AML-193 (cell line): ENCODE measurements around the gene TMIGD3.

Experiments used
- DNase-seq, 2 experiments: peaks; one replicate each; lab custom pipeline; 2025; lab: John Stamatoyannopoulos, UW

TMIGD3 gene

DNA sequence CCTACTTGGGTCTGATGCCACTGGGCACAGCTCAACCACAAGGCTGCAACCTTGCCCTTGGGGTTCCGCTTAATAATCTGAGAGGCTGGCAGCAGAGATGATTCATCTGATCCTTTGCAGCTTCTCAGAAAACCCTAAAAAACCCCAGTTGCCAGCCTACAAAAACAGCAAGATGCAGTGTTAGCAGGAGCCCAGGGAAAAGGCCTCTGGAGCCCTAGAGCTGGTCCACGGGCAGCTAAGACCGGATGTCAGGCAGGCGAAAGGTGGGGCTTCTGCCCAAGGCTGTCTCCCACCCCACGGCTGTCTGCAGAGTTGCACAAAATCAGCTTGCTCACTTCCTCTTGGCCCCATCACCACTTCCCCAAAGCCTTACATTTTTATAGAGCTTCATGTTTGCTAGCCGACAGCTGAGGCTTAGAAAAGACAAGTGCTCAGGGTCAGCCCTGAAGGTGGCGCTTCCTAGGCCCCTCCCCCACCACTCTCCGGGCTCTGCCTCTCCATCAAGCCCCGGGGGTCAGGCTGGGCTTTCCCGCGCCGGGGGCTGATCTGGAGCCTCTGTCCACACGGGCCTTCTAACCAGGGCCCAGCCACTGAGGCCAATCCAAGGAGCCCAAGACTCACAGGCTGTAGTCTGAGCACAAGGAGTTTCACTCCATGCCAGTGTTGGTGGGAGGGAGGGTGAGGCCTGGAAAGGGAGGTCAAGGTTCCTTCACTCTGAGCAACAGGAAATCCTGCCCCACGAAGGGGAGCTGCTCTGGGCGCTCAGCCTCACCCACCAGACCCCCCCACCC lies 4.2 kb upstream of the TMIGD3 start:
- peak; percentile 98 to 99 for DNase-seq

DNA sequence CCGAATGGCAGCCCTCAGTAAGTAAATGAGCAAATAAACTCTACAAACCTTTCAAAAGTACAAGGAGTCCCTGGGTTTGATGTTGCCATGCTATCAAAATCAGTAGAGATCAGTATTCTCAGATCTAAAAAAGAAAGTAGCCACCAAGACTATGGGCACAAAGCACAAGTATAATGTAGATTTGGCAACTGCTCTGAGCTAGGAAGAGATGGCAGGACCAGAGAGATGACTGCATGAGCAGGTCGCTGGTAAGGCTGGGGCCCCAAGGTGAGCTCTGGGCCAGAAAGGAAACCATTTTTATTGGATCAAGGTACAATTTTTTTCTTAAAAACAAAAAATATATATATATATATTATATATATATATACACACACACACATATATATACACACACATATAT lies 3.1 kb upstream of the TMIGD3 start:
- DNase-seq, result no peak

GRCh38 chr1:111505641-111506119 lies 2.2 kb upstream of the TMIGD3 start:
- no peak for DNase-seq

- DNase-seq, result no peak
Observed at GRCh38 chr1:111504097-111504496, 664 bp upstream of the TMIGD3 start.

DNA sequence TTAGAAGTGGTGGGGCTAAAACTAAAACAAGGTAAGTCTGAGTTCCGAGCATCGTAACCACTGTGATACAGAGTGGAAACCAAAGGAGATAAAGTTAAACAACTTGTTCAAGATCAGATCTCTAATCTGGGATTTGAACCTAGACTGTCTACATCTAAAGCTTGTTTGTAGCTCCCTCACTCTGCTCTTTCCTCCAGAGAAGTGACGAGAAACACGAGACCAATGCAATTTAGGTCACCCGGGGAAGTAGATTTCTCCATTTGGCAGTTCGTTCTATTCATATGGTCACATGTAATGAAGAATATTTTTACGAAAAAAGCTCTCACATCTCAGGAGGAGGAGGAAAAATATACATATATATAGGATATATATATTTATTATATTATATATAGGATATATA lies 1.8 kb downstream of the TMIGD3 start:
- DNase-seq, result no peak

DNA sequence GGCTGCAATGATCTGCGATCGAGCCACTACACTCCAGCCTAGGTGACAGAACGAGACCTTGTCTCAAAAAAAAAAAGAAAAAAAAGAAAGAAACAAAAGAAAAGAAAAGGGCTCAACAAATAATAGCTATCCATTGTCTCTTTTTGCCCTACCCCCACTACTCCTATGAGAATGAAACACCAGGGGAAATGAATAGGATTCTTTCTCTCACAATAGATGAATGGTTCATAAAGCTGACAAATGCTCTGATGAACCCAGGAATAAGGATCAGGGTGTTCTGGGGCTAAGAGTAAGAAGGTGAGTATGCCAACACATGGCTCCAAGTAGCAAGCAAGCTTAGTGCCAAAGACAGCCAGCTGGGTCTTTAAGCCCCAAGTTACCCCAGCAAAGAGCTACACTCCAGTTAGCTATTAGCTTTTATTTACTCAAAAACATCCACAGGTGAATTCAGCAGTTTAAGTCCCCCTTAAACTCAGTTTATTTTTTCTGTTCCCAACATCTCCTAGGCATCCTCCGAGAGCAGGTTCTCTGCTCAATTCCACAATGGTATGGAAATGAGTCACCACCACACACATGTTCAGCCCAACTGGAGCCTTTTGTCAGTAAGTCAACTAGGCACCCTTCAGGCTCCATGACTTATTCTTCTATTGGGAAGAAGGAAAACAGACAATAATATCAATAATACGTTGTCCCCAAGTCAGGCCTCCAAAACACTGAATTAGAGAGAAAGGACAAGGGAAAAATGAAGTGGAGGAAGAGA lies 4.2 kb downstream of the TMIGD3 start:
- DNase-seq, result no peak

GRCh38 chr1:111497592-111497991 lies 5.8 kb downstream of the TMIGD3 start:
- DNase-seq, result no peak

DNA sequence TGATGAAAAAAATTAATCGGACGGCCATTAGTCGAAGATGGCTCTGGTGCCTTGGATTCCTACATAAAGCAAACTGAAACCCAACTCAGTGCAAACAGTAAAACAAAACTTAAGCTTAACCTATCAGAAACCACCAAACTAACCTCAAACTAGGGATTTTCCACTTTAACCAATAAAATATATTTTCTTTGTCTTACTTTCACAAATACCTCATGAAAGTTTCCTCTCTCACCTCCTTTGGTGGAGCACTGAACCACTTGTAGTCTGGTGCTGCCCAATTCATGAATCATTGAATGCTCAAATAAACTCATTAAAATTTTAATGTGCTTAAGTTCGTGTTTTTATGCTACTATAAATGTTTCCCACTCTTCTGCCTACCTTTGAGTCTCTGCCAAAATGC lies 7.0 kb downstream of the TMIGD3 start:
- DNase-seq, result no peak

GRCh38 chr1:111491070-111491469 lies 12.4 kb downstream of the TMIGD3 start:
- DNase-seq, result no peak

DNA sequence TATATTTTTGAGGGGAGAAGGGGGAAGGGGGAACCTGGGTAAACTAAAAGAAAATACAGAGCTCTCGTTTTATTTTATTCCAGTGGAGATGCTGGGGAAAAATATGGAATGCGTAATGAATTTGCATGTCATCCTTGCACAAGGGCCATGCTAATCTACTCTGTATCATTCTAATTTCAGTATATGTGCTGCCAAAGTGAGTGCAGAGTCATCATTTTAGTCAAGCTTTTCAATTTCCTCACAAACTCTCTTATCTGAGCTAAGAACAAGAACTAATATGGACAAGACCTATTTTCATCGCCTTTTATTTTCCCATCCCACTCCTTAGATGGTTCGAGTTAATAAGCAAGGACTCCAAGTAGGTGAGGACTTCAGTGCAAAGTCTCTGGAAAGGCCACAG lies 13.2 kb downstream of the TMIGD3 start:
- DNase-seq, result no peak

DNA sequence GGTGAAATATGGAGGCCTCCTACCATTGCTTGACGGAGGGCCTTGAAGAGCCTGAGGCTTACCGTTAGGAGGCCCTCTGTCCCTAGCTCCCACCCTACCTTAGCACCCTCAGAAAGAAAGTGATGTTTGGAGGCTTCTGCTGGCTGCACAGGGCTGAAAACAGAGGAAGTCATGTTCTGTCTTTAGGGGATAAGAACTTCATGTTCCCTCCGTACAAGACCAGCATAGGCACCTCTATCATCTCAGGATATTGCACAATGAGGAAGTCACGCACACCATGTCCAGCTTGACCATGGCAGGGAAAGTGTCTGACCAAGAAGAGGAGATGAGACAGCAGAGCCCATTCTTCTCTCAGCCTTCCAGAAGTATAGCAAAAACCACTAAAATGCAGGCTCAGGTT lies 13.8 kb downstream of the TMIGD3 start:
- peak; percentile 71 to 79 for DNase-seq

DNA sequence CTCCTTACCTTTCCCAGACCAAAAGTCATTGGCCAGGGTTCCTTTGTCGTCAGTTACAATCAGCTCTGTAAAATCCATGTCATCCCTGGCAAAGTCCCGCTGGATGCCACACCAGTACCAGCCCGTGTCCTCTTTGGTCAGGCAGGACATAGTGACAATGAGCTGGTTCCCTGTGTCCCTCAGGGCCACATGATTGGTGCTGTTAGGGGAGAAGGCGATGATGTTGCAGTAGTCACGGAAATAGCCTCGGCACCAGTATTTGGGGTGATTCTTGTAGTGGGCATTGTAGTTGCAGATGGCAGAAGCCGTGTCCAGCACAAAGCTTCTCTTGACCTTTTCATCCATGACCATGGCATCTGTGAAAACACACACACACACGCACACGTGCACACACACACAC lies 14.8 kb downstream of the TMIGD3 start:
- DNase-seq, result no peak

GRCh38 chr1:111487133-111487532 lies 16.3 kb downstream of the TMIGD3 start:
- DNase-seq, result no peak

- no peak for DNase-seq
Observed at GRCh38 chr1:111486431-111486830, 17.0 kb downstream of the TMIGD3 start.

- no peak for DNase-seq
Observed at GRCh38 chr1:111484391-111485026, 18.9 kb downstream of the TMIGD3 start.

DNA sequence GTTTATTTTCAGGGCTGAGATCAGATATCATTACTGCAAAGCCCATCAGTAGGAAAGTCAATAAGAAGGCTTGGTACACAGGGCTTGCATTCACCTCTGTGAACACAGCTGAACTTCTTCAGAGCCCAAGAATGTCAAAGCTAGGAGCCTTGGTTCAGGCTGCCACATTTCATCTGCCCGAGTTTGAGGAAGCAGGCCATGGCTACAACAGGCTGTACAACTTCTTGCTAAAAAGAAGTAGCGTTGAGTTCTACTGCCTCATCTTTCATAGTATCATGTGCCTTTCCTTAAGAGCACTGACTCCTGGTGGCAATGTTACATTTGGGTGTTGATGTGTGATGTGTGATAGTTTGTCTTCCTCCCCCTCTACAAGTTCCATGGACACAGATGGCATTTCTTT lies 19.6 kb downstream of the TMIGD3 start:
- DNase-seq, result no peak

GRCh38 chr1:111483166-111483565 lies 20.3 kb downstream of the TMIGD3 start:
- no peak for DNase-seq

- DNase-seq, result peak; percentile 64 to 78
Observed at GRCh38 chr1:111481387-111482221, 21.8 kb downstream of the TMIGD3 start.

- peak; percentile 37 to 44 for DNase-seq
Observed at GRCh38 chr1:111480674-111481073, 22.8 kb downstream of the TMIGD3 start.

- peak; percentile 22 to 30 for DNase-seq
Observed at GRCh38 chr1:111476761-111477309, 26.6 kb downstream of the TMIGD3 start.

- no peak for DNase-seq
Observed at GRCh38 chr1:111476214-111476613, 27.2 kb downstream of the TMIGD3 start.

DNA sequence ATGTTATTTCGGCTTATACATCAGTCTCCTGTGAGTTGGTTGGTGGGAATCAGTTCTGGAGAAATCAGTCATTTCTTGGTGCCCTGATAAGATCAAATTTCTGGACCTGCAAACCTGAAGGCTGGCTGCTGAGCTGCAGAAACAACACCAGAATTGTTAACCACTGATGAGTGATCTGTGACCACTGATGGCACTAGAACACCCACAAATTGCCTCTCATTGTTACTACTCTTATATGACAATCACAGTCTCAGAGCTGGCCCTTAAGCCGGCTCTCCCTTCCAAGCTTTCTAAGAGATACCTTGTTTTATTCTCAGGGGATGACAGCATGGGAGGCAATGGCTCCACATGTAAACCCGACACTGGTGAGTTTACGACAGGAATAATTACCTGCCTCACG lies 27.7 kb downstream of the TMIGD3 start:
- no peak for DNase-seq
